Neural cell (in vitro differentiated cells): ENCODE data around the gene RPL10A. TPM values are rescaled to one million over a fixed set of nuclear protein-coding genes. Genes with fewer than 3 reads are reported as not detected.

Experiments used
- H2AFZ ChIP-seq: fragments of 200-600, 300-800 bp; sonication (generic), shearing (Covaris generic); 2 replicates; pipeline ENCODE4 v1.6.0; 2014; ENCODE audit warnings: low read depth, mild to moderate bottlenecking, antibody characterized with exemption, low read length, moderate library complexity
- H3F3A ChIP-seq: fragments of 200-600 bp; shearing (Covaris generic); 2 replicates; pipeline ENCODE4 v1.6.1; 2016; ENCODE audit warnings: mild to moderate bottlenecking, moderate library complexity, mixed read lengths, antibody characterized with exemption, low read length; ENCODE audit not compliant: insufficient read depth, poor library complexity, severe bottlenecking
- H3K27ac ChIP-seq: fragments of 200-600, 300-800 bp; sonication (generic), shearing (Covaris generic); 2 replicates; pipeline ENCODE4 v1.5.1; 2014; ENCODE audit warnings: mild to moderate bottlenecking, low read length, moderate library complexity
- H3K27me3 ChIP-seq: fragments of 300-800, 200-600 bp; sonication (generic), shearing (Covaris generic); 2 replicates; pipeline ENCODE4 v1.6.0; 2014; ENCODE audit warnings: mild to moderate bottlenecking, low read depth, low read length, moderate library complexity; ENCODE audit not compliant: insufficient read depth
- H3K36me3 ChIP-seq: fragments of 300-800, 200-600 bp; sonication (generic), shearing (Covaris generic); 2 replicates; pipeline ENCODE4 v1.5.1; 2014; ENCODE audit warnings: mild to moderate bottlenecking, antibody characterized with exemption, low read length, moderate library complexity; ENCODE audit not compliant: insufficient read depth
- H3K4me2 ChIP-seq: fragments of 300-800, 200-600 bp; sonication (generic), shearing (Covaris generic); 2 replicates; pipeline ENCODE4 v1.6.0; 2014; ENCODE audit warnings: mild to moderate bottlenecking, low read length
- H3K4me3 ChIP-seq: fragments of 300-800, 200-600 bp; sonication (generic), shearing (Covaris generic); 2 replicates; pipeline ENCODE4 v1.5.1; 2014; ENCODE audit warnings: mild to moderate bottlenecking, low read length, moderate library complexity
- H3K79me2 ChIP-seq: fragments of 200-600 bp; shearing (Covaris generic); replicated peaks from 2 replicates; pipeline ENCODE4 v1.6.0; 2014; ENCODE audit warnings: mild to moderate bottlenecking, low read length, moderate library complexity; ENCODE audit not compliant: insufficient read depth
- H3K9ac ChIP-seq: fragments of 300-800, 200-600 bp; sonication (generic), shearing (Covaris generic); 2 replicates; pipeline ENCODE4 v1.6.1; 2016; ENCODE audit warnings: mild to moderate bottlenecking, low read length, mixed read lengths
- H3K9me2 ChIP-seq: fragments of 200-600 bp; shearing (Covaris generic); 2 replicates; pipeline ENCODE4 v1.6.1; 2016; ENCODE audit warnings: mild to moderate bottlenecking, low read length, mixed read lengths; ENCODE audit not compliant: insufficient read depth
- H3K9me3 ChIP-seq: fragments of 200-600, 300-800 bp; sonication (generic), shearing (Covaris generic); 2 replicates; pipeline ENCODE4 v1.6.1; 2016; ENCODE audit warnings: mild to moderate bottlenecking, mixed run types, low read length, moderate library complexity, mixed read lengths
- H4K20me1 ChIP-seq: fragments of 200-600 bp; shearing (Covaris generic); 2 replicates; pipeline ENCODE4 v1.6.1; 2016; ENCODE audit warnings: mild to moderate bottlenecking, mixed run types; ENCODE audit not compliant: insufficient read depth
- EP300 ChIP-seq: fragments of 450-650 bp; conservative IDR thresholded peaks from 2 replicates; pipeline ENCODE4 v1.6.1; 2014; ENCODE audit warnings: antibody characterized with exemption, mild to moderate bottlenecking, moderate library complexity; ENCODE audit not compliant: poor library complexity, severe bottlenecking
- EZH2 ChIP-seq: fragments of 200-600, 300-800 bp; shearing (Covaris generic), sonication (generic); IDR thresholded peaks from 2 replicates; pipeline ENCODE4 v1.6.1; 2014; ENCODE audit warnings: antibody characterized with exemption, low read length, borderline replicate concordance, mild to moderate bottlenecking; ENCODE audit not compliant: insufficient read depth, poor library complexity, severe bottlenecking
- MXI1 ChIP-seq: fragments of 450-650 bp; conservative IDR thresholded peaks from 2 replicates; pipeline ENCODE4 v1.6.1; 2014; ENCODE audit warnings: antibody characterized with exemption, mild to moderate bottlenecking; ENCODE audit not compliant: poor library complexity, severe bottlenecking
- POLR2AphosphoS5 ChIP-seq: IDR thresholded peaks from 2 replicates; pipeline ENCODE4 v1.6.1; 2012
- RAD21 ChIP-seq: fragments of 450-650 bp; conservative IDR thresholded peaks from 2 replicates; pipeline ENCODE4 v1.6.1; 2014; ENCODE audit warnings: antibody characterized with exemption, mild to moderate bottlenecking, moderate library complexity
- SMC3 ChIP-seq: fragments of 450-650 bp; conservative IDR thresholded peaks from 2 replicates; pipeline ENCODE4 v1.6.1; 2014; ENCODE audit warnings: antibody characterized with exemption, mild to moderate bottlenecking, moderate library complexity; ENCODE audit not compliant: poor library complexity
- TAF1 ChIP-seq: IDR thresholded peaks from 2 replicates; pipeline ENCODE4 v1.6.1; 2012; ENCODE audit warnings: low read depth
- polyA plus RNA-seq: library from polyadenylated mRNA; depleted of rRNA; stranded (reverse); fragments of >200 nt; gene quantifications from 2 replicates; pipeline ENCODE4 v1.2.3, GENCODE V29; 2014
- TF ChIP-seq, protein P1 (sequence below): fragments of 450-650 bp; IDR thresholded peaks from 2 replicates; pipeline ENCODE4 v1.5.1; 2014; ENCODE audit warnings: antibody characterized with exemption, mild to moderate bottlenecking, moderate library complexity; ENCODE audit not compliant: poor library complexity, severe bottlenecking
- TF ChIP-seq, protein P2 (sequence below): IDR thresholded peaks from 2 replicates; pipeline ENCODE4 v1.6.1; 2012; ENCODE audit warnings: borderline replicate concordance

RPL10A gene
- polyA plus RNA-seq, 1 donor from 2014 or later: 1,049 TPM

GRCh38 chr6:35483062-35483461 lies 14.9 kb downstream of the RPL10A start:
- Histone ChIP-seq H2AFZ (no peak overlapping the region), H3K4me2 (no peak overlapping the region), H3K9me2 (no peaks in the 10 kb centered on the region), H4K20me1 (no peaks in the 10 kb centered on the region), H3K9me3 (no peaks in the 10 kb centered on the region), H3K9ac (no peak overlapping the region), H3F3A (no peaks in the 10 kb centered on the region), H3K36me3 (no peaks in the 10 kb centered on the region), H3K27me3 (no peaks in the 10 kb centered on the region), H3K4me3 (no peak overlapping the region), H3K27ac (no peak overlapping the region), H3K79me2 (no peaks in the 10 kb centered on the region)
- TF ChIP-seq RAD21: no peak
- no peak for TF ChIP-seq TAF1
- TF ChIP-seq POLR2AphosphoS5: no peak
- TF ChIP-seq EP300: no peak
- no peak for TF ChIP-seq SMC3
- TF ChIP-seq, protein P1, sequence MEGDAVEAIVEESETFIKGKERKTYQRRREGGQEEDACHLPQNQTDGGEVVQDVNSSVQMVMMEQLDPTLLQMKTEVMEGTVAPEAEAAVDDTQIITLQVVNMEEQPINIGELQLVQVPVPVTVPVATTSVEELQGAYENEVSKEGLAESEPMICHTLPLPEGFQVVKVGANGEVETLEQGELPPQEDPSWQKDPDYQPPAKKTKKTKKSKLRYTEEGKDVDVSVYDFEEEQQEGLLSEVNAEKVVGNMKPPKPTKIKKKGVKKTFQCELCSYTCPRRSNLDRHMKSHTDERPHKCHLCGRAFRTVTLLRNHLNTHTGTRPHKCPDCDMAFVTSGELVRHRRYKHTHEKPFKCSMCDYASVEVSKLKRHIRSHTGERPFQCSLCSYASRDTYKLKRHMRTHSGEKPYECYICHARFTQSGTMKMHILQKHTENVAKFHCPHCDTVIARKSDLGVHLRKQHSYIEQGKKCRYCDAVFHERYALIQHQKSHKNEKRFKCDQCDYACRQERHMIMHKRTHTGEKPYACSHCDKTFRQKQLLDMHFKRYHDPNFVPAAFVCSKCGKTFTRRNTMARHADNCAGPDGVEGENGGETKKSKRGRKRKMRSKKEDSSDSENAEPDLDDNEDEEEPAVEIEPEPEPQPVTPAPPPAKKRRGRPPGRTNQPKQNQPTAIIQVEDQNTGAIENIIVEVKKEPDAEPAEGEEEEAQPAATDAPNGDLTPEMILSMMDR: no peak
- TF ChIP-seq MXI1: no peak
- no peak for TF ChIP-seq EZH2
- TF ChIP-seq, protein P2, sequence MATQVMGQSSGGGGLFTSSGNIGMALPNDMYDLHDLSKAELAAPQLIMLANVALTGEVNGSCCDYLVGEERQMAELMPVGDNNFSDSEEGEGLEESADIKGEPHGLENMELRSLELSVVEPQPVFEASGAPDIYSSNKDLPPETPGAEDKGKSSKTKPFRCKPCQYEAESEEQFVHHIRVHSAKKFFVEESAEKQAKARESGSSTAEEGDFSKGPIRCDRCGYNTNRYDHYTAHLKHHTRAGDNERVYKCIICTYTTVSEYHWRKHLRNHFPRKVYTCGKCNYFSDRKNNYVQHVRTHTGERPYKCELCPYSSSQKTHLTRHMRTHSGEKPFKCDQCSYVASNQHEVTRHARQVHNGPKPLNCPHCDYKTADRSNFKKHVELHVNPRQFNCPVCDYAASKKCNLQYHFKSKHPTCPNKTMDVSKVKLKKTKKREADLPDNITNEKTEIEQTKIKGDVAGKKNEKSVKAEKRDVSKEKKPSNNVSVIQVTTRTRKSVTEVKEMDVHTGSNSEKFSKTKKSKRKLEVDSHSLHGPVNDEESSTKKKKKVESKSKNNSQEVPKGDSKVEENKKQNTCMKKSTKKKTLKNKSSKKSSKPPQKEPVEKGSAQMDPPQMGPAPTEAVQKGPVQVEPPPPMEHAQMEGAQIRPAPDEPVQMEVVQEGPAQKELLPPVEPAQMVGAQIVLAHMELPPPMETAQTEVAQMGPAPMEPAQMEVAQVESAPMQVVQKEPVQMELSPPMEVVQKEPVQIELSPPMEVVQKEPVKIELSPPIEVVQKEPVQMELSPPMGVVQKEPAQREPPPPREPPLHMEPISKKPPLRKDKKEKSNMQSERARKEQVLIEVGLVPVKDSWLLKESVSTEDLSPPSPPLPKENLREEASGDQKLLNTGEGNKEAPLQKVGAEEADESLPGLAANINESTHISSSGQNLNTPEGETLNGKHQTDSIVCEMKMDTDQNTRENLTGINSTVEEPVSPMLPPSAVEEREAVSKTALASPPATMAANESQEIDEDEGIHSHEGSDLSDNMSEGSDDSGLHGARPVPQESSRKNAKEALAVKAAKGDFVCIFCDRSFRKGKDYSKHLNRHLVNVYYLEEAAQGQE: no peak

GRCh38 chr6:35483490-35483889 lies 15.3 kb downstream of the RPL10A start:
- Histone ChIP-seq H3K36me3 (no peaks in the 10 kb centered on the region), H4K20me1 (no peaks in the 10 kb centered on the region), H3K79me2 (no peaks in the 10 kb centered on the region), H3K9ac (no peak overlapping the region), H3K27ac (no peak overlapping the region), H3K4me3 (no peak overlapping the region), H3K4me2 (no peak overlapping the region), H2AFZ (no peak overlapping the region), H3F3A (no peaks in the 10 kb centered on the region), H3K9me3 (no peaks in the 10 kb centered on the region), H3K27me3 (no peaks in the 10 kb centered on the region), H3K9me2 (no peaks in the 10 kb centered on the region)
- TF ChIP-seq, protein P2: no peak
- TF ChIP-seq, protein P1: no peak
- TF ChIP-seq SMC3 (no peak), RAD21 (no peak), EZH2 (no peak), TAF1 (no peak), MXI1 (no peak), EP300 (no peak), POLR2AphosphoS5 (no peak)
